Measurements from ENCODE around the gene ANKRD10.
"Not testable (repeated sequence)": the region's sequence is repeated elsewhere in the genome, so short reads cannot be mapped to it uniquely, and the experiment has no call there.

ANKRD10 gene

DNA sequence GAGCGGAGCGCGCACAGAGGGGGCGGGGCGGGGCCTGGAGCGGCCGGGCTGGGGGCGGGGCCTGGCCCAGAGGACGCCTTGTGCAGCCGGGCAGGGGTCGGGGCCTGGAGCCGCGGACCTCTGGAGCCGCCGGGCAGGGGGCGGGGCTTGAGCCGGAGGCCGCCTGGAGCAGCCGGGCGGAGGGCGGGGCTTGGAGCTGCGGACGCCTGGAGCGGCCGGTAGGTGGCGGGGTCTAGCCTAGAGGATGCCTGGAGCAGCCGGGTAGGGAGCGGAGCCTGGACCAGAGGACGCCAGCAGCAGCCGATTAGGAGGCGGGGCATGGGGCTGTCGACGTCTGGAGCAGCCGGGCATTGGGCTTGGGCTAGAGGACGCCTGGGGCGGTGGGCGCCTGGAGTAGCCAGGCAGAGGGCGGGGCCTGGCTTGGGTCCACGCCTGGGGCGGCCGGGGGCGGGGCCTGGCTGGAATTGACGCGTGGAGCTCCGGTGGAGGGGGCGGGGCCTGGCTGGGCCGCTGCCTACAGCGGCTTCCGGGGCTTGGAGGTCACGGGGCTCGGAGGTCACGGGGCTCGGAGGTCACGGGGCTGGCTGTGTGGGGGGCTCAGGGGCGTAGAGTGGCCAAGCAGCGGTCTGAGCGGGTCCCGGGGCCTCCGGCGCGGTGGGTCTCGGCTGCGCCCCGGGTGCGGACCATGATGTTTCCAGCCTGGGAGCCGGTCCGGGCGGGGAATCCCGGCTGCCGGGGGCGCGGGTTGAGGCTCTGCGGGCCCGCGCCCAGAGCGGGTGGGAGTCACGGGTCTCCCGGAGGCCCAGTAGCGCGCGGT lies at the start of gene ANKRD10:
TSS of gene ANKRD10 (minus strand) at position 13 of the 817 bp plus-strand sequence. CDS start 135 bp downstream, outside the sequence.
- DNase-seq, result peak; percentile 83 to 98 (median 94)

DNA sequence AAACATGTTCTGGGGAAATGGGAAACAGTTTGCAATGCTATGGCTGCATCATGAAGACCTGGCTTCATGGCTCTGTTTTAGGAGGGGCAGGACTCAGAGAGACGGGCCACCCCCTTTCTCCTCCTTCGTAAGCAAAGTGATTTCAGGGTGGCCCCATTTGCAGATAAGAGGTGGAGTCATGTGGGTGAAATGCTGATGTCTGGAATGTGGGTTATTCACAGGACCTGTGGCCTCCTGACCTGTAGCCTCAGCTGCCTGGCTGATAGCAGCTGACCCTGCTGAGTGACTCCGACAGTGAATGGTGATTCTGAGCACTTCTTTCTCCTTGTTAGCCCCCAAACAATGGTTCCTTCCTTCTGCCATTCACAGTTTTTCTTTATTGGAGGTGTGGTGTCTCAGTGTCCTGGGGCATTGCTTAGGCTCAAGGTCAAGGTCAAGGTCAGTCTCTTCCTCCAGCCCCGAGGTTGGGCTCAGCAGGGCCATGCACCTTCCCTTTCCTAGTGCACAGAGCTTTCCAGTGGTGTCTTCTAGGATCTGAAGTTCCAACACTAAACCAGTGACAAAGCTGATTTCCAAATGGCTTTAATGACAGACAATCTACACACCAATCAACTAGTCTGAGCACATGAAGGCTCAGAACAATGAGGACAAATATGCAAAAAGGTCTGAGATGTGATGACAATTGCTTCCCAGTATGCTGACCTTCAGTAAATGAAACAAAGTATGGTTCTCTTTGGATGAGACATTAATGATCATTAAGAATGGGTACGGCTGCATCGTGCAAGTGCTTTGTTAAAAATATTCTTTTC lies 49.6 kb upstream of the ANKRD10 start:
- no peak for DNase-seq

DNA sequence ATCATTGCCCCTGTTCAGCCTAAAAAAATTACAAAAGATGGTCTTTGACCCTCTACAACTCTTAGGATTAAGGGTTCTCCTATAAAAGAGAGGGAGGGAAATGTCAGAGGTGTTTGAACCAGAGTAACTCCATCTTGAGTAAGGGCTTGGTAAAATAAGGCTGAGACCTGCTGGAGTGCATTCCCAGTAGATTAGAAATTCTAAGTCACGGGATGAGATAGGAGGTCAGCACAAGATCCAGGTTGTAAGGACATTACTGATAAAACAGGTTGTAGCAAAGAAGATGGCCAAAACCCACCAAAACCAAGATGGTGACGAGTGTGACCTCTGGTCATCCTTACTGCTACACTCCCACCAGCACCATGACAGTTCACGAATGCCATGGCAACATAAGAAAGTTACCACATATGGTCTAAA lies 48.7 kb upstream of the ANKRD10 start:
- no peak for DNase-seq

DNA sequence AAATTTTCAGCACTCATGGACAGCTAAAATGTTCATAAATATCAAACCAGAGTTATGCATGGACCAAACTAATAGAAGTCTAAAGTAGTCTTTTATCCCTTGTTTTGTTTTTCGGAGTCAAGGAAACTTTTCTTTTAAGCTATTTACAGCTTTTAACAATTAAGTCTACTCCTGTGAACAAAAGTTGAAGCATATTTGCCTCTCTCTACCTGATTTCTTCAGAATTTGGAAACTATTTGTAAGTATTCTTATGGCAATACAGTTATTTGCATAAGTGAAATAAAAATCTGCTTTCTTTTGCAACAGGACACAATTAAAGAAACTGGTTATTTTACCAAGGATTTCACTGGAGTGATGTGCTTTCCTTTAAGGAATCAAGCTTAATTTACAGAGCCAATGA lies 47.1 kb upstream of the ANKRD10 start:
- DNase-seq, result no peak

DNA sequence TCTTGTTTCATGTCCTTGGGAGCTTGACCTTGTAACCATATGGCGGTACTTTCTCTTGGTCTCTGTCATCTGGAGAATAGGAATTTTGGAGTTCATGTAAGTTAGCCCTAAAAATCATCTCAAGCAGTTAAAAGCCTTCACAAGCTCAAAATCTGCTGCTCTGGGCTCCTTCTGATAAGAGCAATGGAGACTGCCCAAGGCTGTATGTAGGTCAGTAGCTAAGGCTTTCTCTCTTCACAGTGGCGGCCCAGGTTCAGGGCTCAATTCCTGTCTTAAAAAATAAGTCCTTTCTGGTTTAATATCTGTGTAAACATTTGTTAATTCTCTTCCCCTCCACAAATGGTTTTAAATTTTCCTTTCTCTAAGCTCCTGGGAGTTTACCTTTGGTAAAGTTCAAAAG lies 45.3 kb upstream of the ANKRD10 start:
- no peak for DNase-seq

DNA sequence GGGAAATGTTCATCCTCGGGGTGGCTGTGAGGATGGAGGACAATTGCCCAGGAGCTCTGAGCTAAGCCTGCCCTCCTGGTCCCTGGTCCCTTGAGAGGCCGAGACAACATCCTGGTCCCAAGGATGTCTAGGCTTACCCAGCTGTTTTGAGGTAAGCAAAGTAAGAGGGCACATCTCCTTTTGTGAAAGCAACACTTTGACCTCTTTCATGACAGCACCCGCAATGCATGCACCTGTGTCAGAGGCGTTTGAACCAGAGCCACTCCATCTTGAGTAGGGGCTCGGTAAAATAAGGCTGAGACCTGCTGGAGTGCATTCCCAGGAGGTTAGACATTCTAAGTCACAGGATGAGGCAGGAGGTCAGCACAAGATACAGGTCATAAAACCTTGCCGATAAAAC lies 43.1 kb upstream of the ANKRD10 start:
- no peak for DNase-seq

DNA sequence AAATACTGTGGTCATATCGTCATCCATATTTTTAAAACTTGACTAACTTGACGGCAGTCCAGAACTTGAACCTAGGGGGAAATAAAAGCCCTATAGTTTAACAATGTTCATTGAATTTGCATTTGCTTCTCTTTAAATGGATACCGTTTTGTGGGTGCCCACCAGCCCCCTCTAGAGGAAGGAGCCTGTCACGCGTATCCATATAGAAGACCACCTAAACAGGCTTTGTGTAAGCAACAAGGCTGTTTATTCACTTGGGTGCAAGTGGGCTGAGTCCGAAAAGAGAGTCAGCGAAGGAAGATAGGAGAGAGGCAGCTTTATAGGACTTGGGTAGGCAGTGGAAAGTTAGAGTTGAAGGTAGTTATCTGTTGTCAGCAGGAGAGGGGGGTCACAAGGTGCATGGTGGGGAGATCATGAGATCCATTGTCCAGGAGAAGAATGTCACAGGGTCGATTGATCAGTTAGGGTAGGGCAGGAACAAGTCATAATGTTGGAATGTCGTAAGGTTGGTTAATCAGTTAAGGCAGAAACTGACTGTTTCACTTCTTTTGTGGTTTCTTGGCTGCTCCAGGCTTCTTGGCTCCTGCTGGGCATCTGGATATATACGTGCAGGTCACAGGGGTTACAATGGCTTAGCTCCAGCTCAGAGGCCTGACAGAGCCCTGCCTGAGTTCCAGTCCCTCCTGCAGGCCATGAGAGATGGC lies 42.5 kb upstream of the ANKRD10 start:
- DNase-seq, result no peak

DNA sequence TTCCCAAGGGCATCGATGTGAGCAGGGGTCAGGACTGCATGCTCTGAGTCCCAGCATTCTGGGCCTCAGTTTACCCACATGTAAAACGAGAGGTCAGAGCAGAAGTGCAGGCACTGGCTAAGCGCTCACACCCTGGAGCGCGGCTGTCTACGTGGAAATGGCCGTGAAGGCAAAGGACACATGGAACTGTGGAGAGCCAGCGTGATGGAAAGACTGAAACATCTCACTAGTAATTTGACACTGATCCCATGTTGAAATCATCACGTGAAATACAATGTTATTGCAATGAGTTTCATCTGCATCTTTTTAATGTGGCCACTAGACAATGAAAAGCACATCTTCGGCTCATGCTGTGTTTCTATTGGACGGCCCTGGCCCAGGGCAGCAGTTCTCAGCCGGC lies 41.3 kb upstream of the ANKRD10 start:
- DNase-seq, result not testable (repeated sequence)

DNA sequence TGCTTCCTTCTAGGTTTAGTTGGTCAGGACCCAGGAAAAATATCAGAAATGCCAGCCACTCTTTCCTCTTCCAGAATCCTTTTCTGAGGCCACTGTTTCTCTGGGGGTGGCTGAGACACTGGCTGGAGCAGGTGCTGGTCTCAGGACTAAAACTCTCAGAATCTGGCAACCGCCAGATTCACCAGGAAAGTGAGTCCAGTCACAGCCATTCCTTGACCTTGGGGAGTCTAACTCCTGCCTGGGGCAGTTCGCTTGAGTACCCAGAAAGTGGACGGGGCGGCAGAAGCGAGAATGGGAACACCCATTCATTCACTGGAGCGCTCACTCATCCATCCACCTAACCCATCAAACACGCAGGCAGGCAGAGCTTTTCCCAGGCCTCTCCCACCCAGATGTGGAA lies 40.7 kb upstream of the ANKRD10 start:
- not testable (repeated sequence) for DNase-seq

DNA sequence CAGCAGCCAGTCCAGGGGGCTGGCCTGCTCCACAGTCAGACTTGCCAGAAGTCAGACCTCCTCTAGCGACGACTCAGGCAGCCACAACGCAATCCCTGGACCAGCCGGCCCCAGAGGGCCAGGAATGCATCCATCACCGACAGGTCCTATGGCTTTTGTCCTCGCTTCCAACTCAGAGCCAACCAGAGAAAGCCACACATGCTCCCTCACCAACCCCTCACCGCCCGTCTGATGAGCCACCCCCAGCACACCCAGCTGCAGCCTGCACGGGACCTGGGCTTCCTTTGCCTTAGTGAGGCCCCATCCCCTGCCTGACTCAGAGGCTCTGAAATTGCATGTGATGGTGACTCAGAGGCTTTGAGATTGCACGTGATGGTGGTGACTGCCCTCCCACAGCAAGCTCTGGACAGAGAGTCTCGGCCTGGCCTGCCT lies 40.2 kb upstream of the ANKRD10 start:
- DNase-seq, result not testable (repeated sequence)

DNA sequence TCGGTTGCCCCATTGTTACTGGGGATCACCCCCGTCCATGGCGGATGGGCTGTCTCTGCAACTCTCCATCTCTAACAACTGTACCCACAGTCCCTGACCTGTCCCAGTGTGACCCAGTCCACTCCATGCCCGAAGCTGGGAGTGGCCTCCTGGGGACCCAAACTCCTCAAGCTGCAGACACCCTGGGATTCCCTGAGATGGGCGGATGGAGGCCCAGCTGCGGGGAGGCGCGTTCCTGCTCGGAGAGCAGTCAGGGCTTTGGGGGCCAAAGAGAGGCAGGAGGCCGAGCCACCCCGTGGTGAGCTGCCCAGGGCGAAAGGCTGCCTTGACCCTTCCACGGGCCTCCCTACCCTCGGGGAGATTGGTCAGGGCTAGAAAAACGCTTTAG lies 39.7 kb upstream of the ANKRD10 start:
- not testable (repeated sequence) for DNase-seq

DNA sequence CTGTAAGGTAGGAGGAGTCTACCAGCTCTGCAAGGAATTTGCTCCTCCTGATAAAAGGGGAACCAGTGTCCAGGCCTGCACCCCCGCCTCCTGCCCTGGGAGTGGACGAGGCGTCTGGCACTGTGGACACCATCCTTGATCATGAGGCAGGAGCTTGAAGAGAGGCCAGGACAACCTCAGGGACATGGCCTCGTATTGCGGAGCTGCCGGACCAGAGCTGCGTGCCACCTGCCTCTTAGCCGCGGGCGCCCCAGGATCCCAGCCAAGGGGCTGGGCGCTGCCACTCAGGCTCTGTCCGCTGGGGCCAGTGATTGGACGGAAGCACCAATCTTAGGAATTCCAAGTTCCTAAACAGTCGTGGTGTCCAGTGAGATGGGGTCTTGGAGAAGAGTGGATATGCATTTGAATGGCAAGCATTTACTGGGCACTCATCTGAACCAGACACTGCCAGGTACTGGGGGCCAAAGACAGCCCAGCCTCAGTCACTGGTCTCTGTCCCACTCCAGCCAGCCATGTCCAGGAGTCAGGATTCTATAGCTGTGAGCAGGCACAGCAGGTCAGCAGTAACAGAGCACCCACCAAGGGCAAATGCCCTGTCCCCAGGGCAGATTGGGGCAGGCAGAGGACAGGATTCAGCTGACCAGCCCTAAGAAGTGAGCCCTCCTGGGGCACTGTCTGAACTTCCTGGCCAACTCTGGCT lies 39.1 kb upstream of the ANKRD10 start:
- DNase-seq, result no peak

DNA sequence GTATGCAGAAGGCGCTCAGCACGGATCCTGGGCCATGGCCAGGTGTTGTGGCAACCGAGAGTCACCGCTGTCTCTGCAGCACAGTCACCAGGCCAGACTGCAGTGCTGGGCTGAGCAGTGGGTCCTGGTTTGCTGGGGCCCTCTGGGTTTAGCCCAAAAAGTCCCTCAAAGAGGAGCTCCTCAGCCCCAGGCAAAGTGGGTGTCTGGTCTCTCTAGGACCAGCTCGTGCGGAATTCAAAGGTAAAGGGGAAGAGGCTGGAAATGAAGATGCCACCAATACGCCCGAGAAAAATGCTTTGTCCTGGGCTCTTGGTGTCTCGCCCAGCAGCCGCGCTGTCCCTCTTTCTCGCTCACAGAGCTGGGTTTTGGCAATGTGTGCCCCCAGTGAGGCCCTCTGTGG lies 38.5 kb upstream of the ANKRD10 start:
- no peak for DNase-seq

DNA sequence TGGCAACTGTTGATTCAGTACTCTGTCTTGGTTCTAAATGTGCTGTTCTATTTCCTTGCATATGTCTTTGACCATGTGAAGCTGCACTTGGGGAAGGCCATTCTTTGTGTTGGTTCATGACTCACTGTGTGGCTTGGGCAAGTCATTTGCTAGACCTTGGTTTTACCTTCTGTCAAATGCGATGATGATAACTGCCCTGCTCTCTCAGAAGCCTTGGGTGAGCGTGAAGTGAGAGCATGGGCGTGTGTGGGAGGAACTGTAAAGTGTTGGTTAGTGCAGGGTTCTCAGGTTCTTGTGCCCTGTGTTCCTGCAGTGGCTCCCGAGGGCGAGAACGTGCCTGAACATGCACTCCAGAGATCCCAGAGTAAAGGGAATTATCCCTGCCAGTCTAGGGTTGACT lies 37.3 kb upstream of the ANKRD10 start:
- DNase-seq, result not testable (repeated sequence)

DNA sequence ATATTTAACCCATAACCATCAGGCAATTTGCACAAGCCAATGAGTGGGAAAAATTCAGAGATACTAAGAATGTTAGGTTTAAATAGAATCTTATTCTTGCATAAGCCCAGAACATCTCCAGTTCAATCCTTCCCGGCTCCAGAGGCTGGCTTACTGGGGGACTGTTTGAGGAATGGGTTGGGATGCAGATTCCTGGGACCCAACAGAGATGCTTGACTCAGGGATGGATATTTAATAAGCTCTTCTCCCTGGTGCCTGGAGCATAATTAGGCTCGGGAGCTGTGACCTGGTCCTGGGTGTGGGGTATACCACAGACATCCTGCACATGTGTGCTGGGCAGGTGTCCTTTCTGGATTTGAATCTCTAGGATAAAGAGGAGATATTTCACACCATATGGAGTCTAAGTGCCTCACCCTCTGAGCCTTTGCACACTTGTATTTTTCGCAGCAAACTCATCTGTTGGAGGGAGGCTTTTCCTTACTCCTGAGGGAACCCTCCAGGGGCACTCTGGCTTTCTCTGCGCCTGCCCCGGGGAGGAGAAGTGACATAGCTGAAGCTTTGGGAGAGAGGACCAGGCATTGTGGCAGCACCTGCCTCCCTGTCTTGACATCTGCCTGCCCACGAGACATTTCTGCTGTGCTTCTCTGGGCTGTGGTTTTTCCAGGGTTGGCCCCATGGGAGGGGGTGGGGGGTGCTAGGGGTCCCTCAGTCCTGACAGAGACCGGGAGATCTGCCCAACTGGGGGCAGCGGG lies 36.1 kb upstream of the ANKRD10 start:
- no peak for DNase-seq

DNA sequence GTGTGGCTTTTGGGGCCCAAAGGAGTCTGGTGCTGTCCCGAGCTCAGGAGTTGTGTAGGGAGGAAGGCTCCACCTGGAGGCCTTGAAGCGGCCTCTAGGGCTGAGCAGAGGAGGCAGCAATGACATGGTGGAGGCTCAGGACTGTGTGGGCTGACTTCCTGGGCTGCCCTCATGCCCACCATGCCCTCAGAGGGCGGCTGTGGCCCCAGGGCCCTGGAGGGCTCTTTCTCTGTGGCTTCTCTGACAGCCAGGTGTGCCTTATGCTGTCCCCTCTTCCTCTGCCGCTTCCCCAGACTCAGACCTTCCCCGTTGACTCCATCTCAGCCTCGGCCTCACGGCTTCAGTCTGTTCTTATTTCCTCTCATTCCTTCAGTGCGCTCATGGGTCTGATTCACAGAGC lies 35.5 kb upstream of the ANKRD10 start:
- no peak for DNase-seq

DNA sequence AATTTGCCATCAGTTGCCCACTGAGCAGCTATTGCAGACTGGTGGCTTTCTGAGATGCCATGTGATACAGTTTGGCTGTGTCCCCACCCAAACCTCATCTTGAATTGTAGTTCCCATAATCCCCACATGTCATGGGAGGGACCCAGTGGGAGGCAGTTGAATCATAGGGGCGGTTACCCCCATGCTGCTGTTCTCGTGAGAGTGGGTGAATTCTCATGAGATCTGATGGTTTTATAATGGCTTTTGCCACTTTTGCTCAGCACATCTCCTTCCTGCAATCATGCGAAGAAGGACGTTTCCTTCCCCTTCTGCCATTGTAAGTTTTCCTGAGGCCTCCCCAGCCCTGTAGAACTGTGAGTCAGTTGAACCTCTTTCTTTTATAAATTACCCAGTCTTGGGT lies 34.8 kb upstream of the ANKRD10 start:
- DNase-seq, result no peak

DNA sequence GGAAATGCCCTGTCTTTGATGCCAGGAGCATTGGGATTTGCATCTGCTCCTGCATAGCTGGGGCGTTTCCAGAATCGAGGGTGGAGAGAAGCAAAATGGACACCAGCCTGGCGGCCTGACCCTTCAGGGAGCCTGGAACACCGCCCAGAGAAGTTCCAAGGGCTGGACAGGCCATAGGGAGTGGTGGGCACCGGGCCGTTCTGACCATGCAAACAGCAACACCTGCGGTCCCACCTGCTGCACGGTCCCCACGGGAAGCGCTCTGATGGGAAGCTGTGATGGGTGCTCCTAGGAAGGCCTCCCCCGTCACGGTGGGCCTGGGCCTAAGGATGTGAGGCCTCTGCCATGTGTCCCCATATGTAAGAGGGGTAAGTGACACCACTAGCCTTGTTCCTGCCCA lies 34.2 kb upstream of the ANKRD10 start:
- no peak for DNase-seq

DNA sequence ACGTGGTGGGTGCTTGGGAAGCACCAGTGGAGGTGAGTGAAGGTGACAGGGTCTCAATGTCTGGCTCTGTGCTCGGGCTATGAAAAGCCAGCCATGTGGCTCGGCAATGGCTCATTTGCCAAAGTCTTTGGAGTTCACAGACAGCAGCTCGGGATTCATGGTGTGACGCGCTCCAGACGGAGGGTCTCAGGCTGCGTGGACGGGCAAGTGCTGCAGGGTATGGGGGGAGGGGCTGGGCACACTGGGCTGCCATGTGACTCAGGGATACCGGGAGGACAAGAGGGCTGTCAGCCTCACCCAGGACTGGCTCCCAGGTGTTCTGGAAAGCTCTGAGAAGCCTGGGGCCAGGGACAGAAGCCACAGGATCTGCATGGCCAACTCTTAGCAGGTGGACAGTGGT lies 32.5 kb upstream of the ANKRD10 start:
- not testable (repeated sequence) for DNase-seq

DNA sequence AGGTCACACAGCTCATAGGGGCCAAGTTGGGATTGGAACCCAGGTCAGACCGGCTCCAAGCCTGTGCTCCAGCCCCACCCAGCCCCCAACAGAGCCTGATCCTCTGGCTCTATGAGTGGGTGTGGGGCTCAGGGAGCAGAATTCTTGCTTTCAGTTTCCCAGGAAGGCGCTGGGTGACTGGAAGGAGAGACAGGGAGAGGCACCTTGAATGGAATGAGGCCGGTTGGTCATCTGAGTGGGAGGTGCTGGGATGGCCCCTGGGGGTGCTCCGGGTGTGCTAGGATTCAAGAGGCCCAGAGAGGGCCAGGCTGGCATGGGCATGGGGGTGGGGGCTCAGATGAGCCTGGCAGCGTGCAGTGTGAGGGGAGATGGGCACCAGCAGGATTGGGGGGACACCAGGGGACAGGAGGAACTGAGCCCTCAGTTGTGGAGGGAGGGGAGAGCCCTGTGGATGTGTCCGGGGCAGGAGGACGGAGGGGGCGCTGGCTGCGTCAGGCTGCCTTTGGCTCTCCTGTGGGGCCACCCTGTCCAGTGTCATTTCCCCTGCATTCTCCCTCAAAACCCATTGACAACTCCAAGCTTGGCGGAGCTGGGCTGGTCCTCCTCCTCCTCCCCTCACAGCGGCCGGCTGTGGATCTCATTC lies 31.2 kb upstream of the ANKRD10 start:
- DNase-seq, result no peak

Data from stimulated activated naive CD4-positive, alpha-beta T cell (primary cell).